SKM-1 (cell line): ENCODE results near the gene TAF9.
"Not testable (repeated sequence)": the region's sequence is repeated elsewhere in the genome, so short reads cannot be mapped to it uniquely, and the experiment has no call there.

ENCODE experiments used
- DNase-seq: peaks from one replicate; lab custom pipeline; 2025; ENCODE audit not compliant: unreplicated experiment; lab: John Stamatoyannopoulos, UW

The TAF9 gene, protein sequence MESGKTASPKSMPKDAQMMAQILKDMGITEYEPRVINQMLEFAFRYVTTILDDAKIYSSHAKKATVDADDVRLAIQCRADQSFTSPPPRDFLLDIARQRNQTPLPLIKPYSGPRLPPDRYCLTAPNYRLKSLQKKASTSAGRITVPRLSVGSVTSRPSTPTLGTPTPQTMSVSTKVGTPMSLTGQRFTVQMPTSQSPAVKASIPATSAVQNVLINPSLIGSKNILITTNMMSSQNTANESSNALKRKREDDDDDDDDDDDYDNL

DNA sequence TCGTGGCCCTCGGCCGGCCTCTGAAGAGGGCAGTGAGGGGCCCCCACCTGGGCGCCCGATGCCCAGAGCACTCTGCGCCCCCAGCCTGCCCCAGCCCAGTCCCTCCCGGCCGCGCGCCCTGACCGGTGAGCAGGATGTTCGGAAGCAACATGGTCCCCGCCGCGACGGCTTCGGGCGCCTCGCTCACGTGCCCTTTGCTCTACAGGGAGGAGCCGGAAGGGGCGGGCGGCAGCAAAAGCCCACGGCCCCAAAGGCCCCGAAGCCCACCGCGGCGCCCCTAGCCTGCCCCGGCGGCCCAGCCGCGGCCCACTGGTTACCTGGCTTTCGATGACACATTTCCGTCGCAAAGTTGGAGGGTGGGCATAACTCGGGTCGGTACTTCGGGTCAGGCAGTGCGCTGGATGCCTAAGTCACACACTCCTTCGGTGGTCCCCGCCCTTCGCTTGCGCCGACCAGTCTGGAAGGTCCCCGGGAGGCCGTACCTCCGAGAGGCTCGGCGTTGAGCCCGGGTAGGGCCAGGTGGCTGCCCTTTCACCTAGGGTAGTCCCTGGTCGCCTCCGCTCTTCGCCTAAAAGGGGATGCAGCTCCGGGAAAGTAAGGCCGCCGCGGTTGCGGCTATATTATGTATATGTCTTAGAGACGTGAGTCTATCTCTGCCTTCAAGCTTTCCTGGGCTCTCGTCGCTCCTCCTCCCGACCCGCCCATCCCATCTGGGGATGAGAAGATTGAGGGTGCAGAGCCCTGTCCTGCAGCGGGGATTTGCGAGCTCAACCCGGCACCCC, at the start of gene TAF9, which contains the start of the genes AK6 and RAD17:
Gene TAF9, minus strand, starts transcription at position 181 of the 782 bp plus-strand sequence. CDS start 3,783 bp downstream, outside the sequence.
Gene AK6, minus strand, starts transcription at position 181 of the 782 bp plus-strand sequence. Its CDS starts 30 bp downstream, at position 151.
Gene RAD17, plus strand, starts transcription at position 479 of the 782 bp plus-strand sequence. CDS start 2,391 bp downstream, outside the sequence.
- DNase-seq = peak; percentile 84

GRCh38 chr5:69418554-69418953, 49.2 kb upstream of the TAF9 start:
- no peak for DNase-seq

GRCh38 chr5:69416699-69417098, 47.4 kb upstream of the TAF9 start:
- no peak for DNase-seq

DNA sequence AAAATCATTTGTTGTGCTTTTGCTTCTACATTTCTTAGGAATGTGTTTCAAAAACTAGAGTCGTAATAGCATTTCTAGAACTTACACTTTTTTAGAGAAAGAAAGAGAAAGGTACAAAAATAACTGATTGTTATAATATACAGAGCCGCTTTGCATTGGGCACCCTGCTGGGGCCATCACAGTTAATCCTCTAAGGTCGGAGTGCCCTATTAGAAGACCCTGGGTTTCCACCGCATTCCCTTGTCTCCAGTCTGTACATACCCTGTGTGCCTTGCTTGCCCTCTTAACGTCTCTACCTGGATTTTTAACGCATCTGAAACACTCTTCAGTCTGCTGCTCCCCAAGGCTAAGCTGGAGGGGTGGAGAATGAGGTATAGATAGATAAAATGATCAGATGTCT, 46.9 kb upstream of the TAF9 start:
- DNase-seq = no peak

DNA sequence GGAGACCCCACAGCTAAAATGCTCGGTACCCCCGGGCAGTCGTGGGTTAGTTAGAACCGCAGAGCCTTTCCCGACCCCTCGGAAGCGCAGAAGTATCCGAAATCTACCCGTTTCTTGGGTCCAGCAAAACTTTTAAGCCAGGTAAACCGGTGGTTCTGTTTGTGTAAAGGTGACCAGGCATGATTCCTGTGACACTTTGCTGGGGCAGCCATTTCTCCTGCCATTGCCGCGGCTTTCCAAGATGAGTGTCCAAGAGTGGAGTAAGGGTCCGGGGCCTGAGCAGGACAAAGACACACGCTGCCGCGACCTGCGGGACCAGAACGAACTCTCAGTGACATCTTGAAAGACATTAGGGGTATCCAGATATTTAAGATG, 46.3 kb upstream of the TAF9 start:
- no peak for DNase-seq

DNA sequence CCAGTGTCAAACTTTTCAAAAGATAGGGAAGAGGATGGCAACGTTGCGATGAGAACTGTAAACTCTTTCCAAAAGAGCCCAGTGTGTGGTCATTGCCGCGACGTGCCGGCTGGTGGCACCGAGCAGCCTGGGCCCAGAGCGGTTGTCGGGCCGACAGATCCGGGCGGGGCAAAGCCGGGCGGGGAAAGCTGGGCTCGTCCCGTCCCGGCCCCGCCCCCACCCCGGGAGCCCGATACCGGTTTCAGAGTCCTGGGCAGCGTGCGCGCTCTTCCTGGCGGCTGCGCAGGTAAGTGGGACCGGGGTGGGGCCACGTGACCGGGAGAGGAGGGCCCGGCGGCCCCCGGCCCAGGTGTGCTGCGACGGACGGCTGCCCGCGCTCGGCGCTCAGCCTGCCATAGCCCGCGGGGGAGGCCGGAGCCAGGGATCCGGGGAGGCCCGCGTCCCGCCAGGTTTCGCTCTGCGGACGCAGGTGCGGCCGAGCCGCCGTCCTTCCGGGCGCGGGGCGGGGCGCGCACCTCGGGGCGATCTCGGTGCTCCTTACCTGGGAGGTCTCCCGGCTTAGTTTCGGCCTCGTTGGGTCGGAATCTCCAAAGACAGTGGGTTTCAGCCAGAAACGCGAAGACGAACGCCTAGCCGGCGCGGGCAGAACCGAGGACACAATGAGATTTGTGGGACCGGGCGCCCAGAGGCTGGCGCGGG, 45.7 kb upstream of the TAF9 start, which contains the start of gene MARVELD2:
Gene MARVELD2, plus strand, starts transcription at position 232 of the 699 bp plus-strand sequence. CDS start 4,270 bp downstream, outside the sequence.
- DNase-seq = no peak

DNA sequence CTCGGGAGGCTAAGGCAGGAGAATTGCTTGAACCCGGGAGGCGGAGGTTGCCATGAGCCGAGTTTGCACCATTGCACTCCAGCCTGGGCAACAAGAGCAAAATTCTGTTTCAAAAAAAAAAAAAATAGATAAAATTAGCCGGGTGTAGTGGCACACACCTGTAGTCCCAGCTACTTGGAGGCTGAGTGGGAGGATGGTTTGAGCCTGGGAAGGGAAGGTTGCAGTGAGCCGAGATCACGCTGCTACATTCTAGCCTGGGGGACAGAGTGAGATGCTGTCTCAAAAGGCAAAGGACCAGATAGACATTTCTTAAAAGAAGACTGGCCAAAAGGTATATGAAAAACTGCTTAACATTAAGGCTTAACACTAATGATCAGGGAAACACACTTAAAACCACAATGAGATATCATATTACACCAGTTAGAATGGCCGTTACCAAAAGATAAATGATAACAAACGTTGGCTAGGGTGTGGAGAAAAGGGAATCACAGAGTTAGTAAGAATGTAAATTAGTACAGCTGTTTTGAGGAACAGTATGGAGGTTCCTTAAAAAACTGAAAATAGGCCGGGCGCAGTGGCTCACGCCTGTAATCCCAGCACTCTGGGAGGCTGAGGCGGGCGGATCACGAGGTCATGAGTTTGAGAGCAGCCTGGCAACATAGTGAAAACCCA, 35.5 kb upstream of the TAF9 start:
- DNase-seq = no peak

DNA sequence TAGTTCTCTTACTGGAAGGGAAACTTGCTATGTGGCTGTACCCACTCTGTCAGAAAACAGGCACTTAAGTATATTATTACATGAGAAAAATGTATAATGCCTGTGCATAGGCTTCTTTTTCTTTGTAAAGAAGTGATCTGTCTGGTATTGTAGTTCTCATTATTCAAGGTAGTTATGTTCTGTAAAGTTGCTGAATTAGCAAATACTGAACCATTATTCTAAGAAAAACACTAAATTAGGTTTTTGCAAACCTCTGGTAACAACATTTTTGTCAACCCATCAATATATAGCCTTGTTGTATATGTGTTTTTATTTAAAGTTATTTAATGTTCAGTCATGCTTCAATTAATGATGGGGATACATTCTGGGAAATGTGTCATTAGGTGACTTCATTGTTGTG, 9.1 kb upstream of the TAF9 start:
- no peak for DNase-seq

- no peak for DNase-seq
Observed at GRCh38 chr5:69374911-69375446, 5.7 kb upstream of the TAF9 start.

- DNase-seq = no peak
Observed at GRCh38 chr5:69372394-69372793, 3.1 kb upstream of the TAF9 start.

- not testable (repeated sequence) for DNase-seq
Observed at GRCh38 chr5:69370335-69370734, 1.0 kb upstream of the TAF9 start.

- no peak for DNase-seq
Observed at GRCh38 chr5:69368458-69369339, 621 bp downstream of the TAF9 start.

DNA sequence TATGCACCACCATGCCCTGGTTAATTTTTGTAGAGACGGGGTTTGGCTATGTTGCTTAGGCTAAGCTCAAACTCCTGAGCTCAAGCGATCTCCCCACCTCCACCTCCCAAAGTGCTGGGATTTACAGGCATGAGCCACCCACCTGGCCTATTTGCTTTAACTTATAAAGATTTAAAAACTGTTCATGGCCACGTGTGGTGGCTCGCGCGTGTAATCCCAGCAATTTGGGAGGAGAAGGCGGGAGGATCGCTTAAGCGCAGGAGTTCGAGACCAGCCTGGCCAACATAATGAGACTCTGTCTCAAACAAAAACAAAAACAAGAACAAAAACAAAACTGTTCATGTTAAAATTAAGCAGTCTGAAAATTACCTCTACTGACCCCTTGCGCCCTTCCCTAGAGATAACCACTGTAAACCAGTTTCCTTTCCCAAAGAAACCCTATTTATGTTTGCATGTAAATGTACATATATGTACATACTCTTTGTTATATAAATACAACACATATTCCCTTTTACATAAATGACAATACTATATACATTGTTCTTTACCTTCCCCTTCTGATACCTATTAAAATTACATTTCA, 1.5 kb downstream of the TAF9 start:
- no peak for DNase-seq

DNA sequence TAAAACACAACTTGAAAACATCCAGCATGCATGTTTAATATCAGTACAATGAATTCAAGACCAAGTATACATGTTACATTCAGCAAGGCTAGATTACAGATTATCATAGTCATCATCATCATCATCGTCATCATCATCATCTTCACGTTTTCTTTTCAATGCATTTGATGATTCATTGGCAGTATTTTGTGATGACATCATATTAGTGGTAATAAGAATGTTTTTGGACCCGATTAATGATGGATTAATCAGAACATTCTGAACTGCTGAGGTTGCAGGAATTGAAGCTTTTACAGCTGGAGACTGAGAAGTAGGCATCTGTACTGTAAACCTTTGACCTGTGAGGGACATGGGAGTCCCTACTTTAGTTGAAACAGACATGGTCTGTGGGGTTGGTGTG, 4.5 kb downstream of the TAF9 start:
- no peak for DNase-seq

- DNase-seq = no peak
Observed at GRCh38 chr5:69364414-69364813, 4.9 kb downstream of the TAF9 start.

- DNase-seq = no peak
Observed at GRCh38 chr5:69360442-69360841, 8.9 kb downstream of the TAF9 start.

DNA sequence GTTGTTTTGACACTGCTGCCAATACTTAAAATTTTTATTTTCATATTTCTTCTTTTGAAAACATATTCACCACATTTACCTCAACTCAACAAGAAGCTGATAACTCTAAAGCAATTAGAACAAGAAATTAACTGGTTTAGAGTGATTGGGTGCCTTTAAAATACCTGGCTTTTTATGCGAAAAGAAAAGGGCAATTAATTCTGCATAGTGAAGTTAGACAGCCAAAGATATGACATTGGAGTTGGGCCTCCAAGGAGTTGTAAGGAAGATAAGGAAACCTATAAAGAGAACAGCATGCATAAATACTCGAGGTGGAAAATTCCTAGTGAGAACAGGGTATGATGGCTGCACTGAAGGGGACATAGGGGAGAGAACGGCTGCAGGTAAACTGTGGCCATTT, 9.6 kb downstream of the TAF9 start:
- no peak for DNase-seq

GRCh38 chr5:69350664-69351063, 18.7 kb downstream of the TAF9 start:
- DNase-seq = no peak

DNA sequence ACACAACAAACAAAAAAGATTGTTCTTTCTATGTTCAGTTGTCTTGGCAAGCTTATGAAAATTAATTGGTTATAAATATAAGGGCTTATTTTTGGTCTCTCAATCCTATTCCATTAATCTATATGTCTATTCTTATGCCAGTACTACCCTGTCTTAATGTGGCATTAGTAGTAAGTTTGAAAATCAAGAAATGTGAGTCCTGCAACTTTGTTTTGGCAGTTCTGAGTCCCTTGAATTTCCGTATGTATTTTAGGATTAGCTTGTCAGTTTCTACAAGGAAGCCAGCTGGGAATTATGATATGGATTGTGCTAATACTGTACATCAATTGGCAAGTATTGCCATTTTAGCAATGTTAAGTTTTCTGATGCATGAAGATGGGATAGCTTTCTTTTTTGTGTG, 26.2 kb downstream of the TAF9 start:
- no peak for DNase-seq
